ENCODE measurements around the gene RNF13.

The RNF13 gene

GRCh38 chr3:149965278-149965677, 152.3 kb downstream of the RNF13 start:
- Histone ChIP-seq H3K36me3 (ENCODE audit: control insufficient read depth, insufficient read depth, low read length) (peaks cover 9% of the 10 kb centered on the region; the same call in 1 of the 2 replicates), H3K4me1 (ENCODE audit: control insufficient read depth, insufficient read depth, low read length) (no peaks in the 10 kb centered on the region), H3K4me3 (ENCODE audit: low read length) (no peak overlapping the region), H3K27ac (ENCODE audit: low read length) (no peak overlapping the region), H3K27me3 (ENCODE audit: control insufficient read depth, insufficient read depth, low read length) (no peaks in the 10 kb centered on the region), H3K9me3 (ENCODE audit: control insufficient read depth, insufficient read depth, low read length) (no peaks in the 10 kb centered on the region)
- no peak for DNase-seq (ENCODE audit: low read depth, low spot score)

GRCh38 chr3:149967086-149967685, 154.2 kb downstream of the RNF13 start:
- Histone ChIP-seq H3K9me3 (ENCODE audit: control insufficient read depth, insufficient read depth, low read length) (no peaks in the 10 kb centered on the region), H3K27ac (ENCODE audit: low read length) (no peak overlapping the region), H3K27me3 (ENCODE audit: control insufficient read depth, insufficient read depth, low read length) (no peaks in the 10 kb centered on the region), H3K4me3 (ENCODE audit: low read length) (no peak overlapping the region), H3K4me1 (ENCODE audit: control insufficient read depth, insufficient read depth, low read length) (no peaks in the 10 kb centered on the region), H3K36me3 (ENCODE audit: control insufficient read depth, insufficient read depth, low read length) (peaks cover 9% of the 10 kb centered on the region; the same call in 1 of the 2 replicates)
- no CpG with 5 or more reads among the region's 9 CpGs for WGBS (ENCODE audit: insufficient coverage, insufficient read length)
- DNase-seq (ENCODE audit: low read depth, low spot score): no peak

GRCh38 chr3:149968216-149968615, 155.2 kb downstream of the RNF13 start:
- Histone ChIP-seq H3K36me3 (ENCODE audit: control insufficient read depth, insufficient read depth, low read length) (peaks cover 9% of the 10 kb centered on the region; the same call in 1 of the 2 replicates), H3K9me3 (ENCODE audit: control insufficient read depth, insufficient read depth, low read length) (no peaks in the 10 kb centered on the region), H3K4me1 (ENCODE audit: control insufficient read depth, insufficient read depth, low read length) (no peaks in the 10 kb centered on the region), H3K27me3 (ENCODE audit: control insufficient read depth, insufficient read depth, low read length) (no peaks in the 10 kb centered on the region), H3K4me3 (ENCODE audit: low read length) (no peak overlapping the region), H3K27ac (ENCODE audit: low read length) (no peak overlapping the region)
- no CpG with 5 or more reads among the region's 8 CpGs for WGBS (ENCODE audit: insufficient coverage, insufficient read length)
- no peak for DNase-seq (ENCODE audit: low read depth, low spot score)

- Histone ChIP-seq H3K4me3 (ENCODE audit: low read length) (peak overlapping the region; percentile 77; the same call in 1 of the 2 replicates), H3K27ac (ENCODE audit: low read length) (no peak overlapping the region)
These were observed 156.3 kb downstream of the RNF13 start for GRCh38 chr3:149969110-149969939.

GRCh38 chr3:149969940-149970715, 157.1 kb downstream of the RNF13 start:
- H3K4me1 ChIP-seq (ENCODE audit: control insufficient read depth, insufficient read depth, low read length): no peaks in the 10 kb centered on the region
- no peaks in the 10 kb centered on the region for H3K9me3 ChIP-seq (ENCODE audit: control insufficient read depth, insufficient read depth, low read length)
- peak overlapping the region; percentile 77 for H3K4me3 ChIP-seq (ENCODE audit: low read length)
- no peak for DNase-seq (ENCODE audit: low read depth, low spot score)
- no peaks in the 10 kb centered on the region for H3K27me3 ChIP-seq (ENCODE audit: control insufficient read depth, insufficient read depth, low read length)
- no peak overlapping the region for H3K27ac ChIP-seq (ENCODE audit: low read length)
- peaks cover 8% of the 10 kb centered on the region; the same call in 1 of the 2 replicates for H3K36me3 ChIP-seq (ENCODE audit: control insufficient read depth, insufficient read depth, low read length)
- WGBS (ENCODE audit: insufficient coverage, insufficient read length): no CpG with 5 or more reads among the region's 73 CpGs

More at GRCh38 chr3:149969110-149969939, 156.3 kb downstream of the RNF13 start:
- Histone ChIP-seq H3K27me3 (ENCODE audit: control insufficient read depth, insufficient read depth, low read length) (no peaks in the 10 kb centered on the region), H3K36me3 (ENCODE audit: control insufficient read depth, insufficient read depth, low read length) (peaks cover 9% of the 10 kb centered on the region; the same call in 1 of the 2 replicates), H3K4me1 (ENCODE audit: control insufficient read depth, insufficient read depth, low read length) (no peaks in the 10 kb centered on the region), H3K9me3 (ENCODE audit: control insufficient read depth, insufficient read depth, low read length) (no peaks in the 10 kb centered on the region)
- DNase-seq (ENCODE audit: low read depth, low spot score): no peak
- no CpG with 5 or more reads among the region's 15 CpGs for WGBS (ENCODE audit: insufficient coverage, insufficient read length)

- Histone ChIP-seq H3K27me3 (ENCODE audit: control insufficient read depth, insufficient read depth, low read length) (no peaks in the 10 kb centered on the region), H3K27ac (ENCODE audit: low read length) (no peak within 1 kb of the TSS), H3K4me1 (ENCODE audit: control insufficient read depth, insufficient read depth, low read length) (no peaks in the 10 kb centered on the region), H3K36me3 (ENCODE audit: control insufficient read depth, insufficient read depth, low read length) (peaks cover 3% of the 10 kb centered on the region; the same call in 1 of the 2 replicates), H3K4me3 (ENCODE audit: low read length) (peak within 1 kb of the TSS; percentile 77), H3K9me3 (ENCODE audit: control insufficient read depth, insufficient read depth, low read length) (no peaks in the 10 kb centered on the region)
- DNase-seq (ENCODE audit: low read depth, low spot score): no peak
- no CpG with 5 or more reads among the region's 102 CpGs for WGBS (ENCODE audit: insufficient coverage, insufficient read length)
These were observed 157.8 kb downstream of the RNF13 start, which contains the start of gene PFN2 for GRCh38 chr3:149970716-149971402. Gene PFN2, minus strand, starts transcription at chr3:149970895. Its CDS starts 39 bp downstream, at chr3:149970856.

GRCh38 chr3:149971403-149972075, 158.5 kb downstream of the RNF13 start:
- no peaks in the 10 kb centered on the region for H3K36me3 ChIP-seq (ENCODE audit: control insufficient read depth, insufficient read depth, low read length)
- H3K27ac ChIP-seq (ENCODE audit: low read length): no peak overlapping the region
- H3K27me3 ChIP-seq (ENCODE audit: control insufficient read depth, insufficient read depth, low read length): no peaks in the 10 kb centered on the region
- H3K9me3 ChIP-seq (ENCODE audit: control insufficient read depth, insufficient read depth, low read length): no peaks in the 10 kb centered on the region
- H3K4me1 ChIP-seq (ENCODE audit: control insufficient read depth, insufficient read depth, low read length): no peaks in the 10 kb centered on the region
- DNase-seq (ENCODE audit: low read depth, low spot score): no peak
- no CpG with 5 or more reads among the region's 42 CpGs for WGBS (ENCODE audit: insufficient coverage, insufficient read length)
- H3K4me3 ChIP-seq (ENCODE audit: low read length): peak overlapping the region; percentile 77; the same call in 1 of the 2 replicates

- H3K27me3 ChIP-seq (ENCODE audit: control insufficient read depth, insufficient read depth, low read length): no peaks in the 10 kb centered on the region
- H3K4me1 ChIP-seq (ENCODE audit: control insufficient read depth, insufficient read depth, low read length): no peaks in the 10 kb centered on the region
- no peak for DNase-seq (ENCODE audit: low read depth, low spot score)
- H3K36me3 ChIP-seq (ENCODE audit: control insufficient read depth, insufficient read depth, low read length): no peaks in the 10 kb centered on the region
- H3K27ac ChIP-seq (ENCODE audit: low read length): no peak overlapping the region
- H3K4me3 ChIP-seq (ENCODE audit: low read length): no peak overlapping the region
- no peaks in the 10 kb centered on the region for H3K9me3 ChIP-seq (ENCODE audit: control insufficient read depth, insufficient read depth, low read length)
These were observed 162.9 kb downstream of the RNF13 start for GRCh38 chr3:149975919-149976318.

GRCh38 chr3:149977386-149977785, 164.4 kb downstream of the RNF13 start:
- Histone ChIP-seq H3K27ac (ENCODE audit: low read length) (no peak overlapping the region), H3K9me3 (ENCODE audit: control insufficient read depth, insufficient read depth, low read length) (no peaks in the 10 kb centered on the region), H3K36me3 (ENCODE audit: control insufficient read depth, insufficient read depth, low read length) (no peaks in the 10 kb centered on the region), H3K4me1 (ENCODE audit: control insufficient read depth, insufficient read depth, low read length) (no peaks in the 10 kb centered on the region), H3K4me3 (ENCODE audit: low read length) (no peak overlapping the region), H3K27me3 (ENCODE audit: control insufficient read depth, insufficient read depth, low read length) (no peaks in the 10 kb centered on the region)
- no CpG with 5 or more reads among the region's 2 CpGs for WGBS (ENCODE audit: insufficient coverage, insufficient read length)
- no peak for DNase-seq (ENCODE audit: low read depth, low spot score)

Measured in iPS DF 6.9 (cell line).